Spleen (tissue), 11 donors: ENCODE measurements around the gene ACYP2. TPM values are rescaled to one million over a fixed set of nuclear protein-coding genes. Genes with fewer than 3 reads are reported as not detected.
"Not testable (repeated sequence)": the region's sequence is repeated elsewhere in the genome, so short reads cannot be mapped to it uniquely, and the experiment has no call there.

Experiments used
- DNase-seq: peaks from one replicate; pipeline ENCODE4 v3.0.0-alpha.2; 2020
- H3K27ac ChIP-seq, 8 donors: fragments of 200-600 bp; sonication (generic) in 7 of 8; 1 replicate in 4 of 8; 2 replicates in 4 of 8; pipeline versions ENCODE4 v1.5.0 to v1.8.0; 2016 to 2021; ENCODE audit warnings: inconsistent platforms in 4 of 8, mild to moderate bottlenecking in 4 of 8, moderate library complexity in 1 of 8
- H3K27me3 ChIP-seq, 7 donors: fragments of 200-600 bp; sonication (generic) in 6 of 7; replicated peaks in 1 of 7; 1 replicate in 4 of 7; 2 replicates in 3 of 7; pipeline versions ENCODE4 v1.5.0 to v1.8.0; 2016 to 2021; ENCODE audit warnings: inconsistent platforms in 3 of 7, mild to moderate bottlenecking in 1 of 7
- H3K36me3 ChIP-seq, 6 donors: fragments of 200-600 bp; sonication (generic) in 5 of 6; 1 replicate in 4 of 6; 2 replicates in 2 of 6; pipeline versions ENCODE4 v1.5.0 to v1.8.0; 2016 to 2021; ENCODE audit warnings: inconsistent platforms in 2 of 6
- H3K4me1 ChIP-seq, 6 donors: fragments of 200-600 bp; sonication (generic) in 5 of 6; 1 replicate in 3 of 6; 2 replicates in 3 of 6; pipeline versions ENCODE4 v1.5.0 to v1.8.0; 2016 to 2021; ENCODE audit warnings: inconsistent platforms in 3 of 6
- H3K4me3 ChIP-seq, 8 donors: fragments of 200-600 bp; sonication (generic) in 7 of 8; 1 replicate in 4 of 8; 2 replicates in 4 of 8; pipeline versions ENCODE4 v1.5.0 to v1.8.0; 2016 to 2021; ENCODE audit warnings: inconsistent platforms in 4 of 8, mild to moderate bottlenecking in 4 of 8, moderate library complexity in 2 of 8
- H3K9me3 ChIP-seq, 8 donors: fragments of 200-600 bp; sonication (generic) in 7 of 8; 1 replicate in 4 of 8; 2 replicates in 4 of 8; pipeline versions ENCODE4 v1.5.0 to v1.8.0; 2016 to 2021; ENCODE audit warnings: inconsistent platforms in 4 of 8
- POLR2A ChIP-seq, 3 donors: fragments of 450-650 bp; IDR thresholded peaks; one replicate each; pipeline ENCODE4 v1.5.1; 2017; ENCODE audit warnings: antibody characterized with exemption in 3 of 3, mild to moderate bottlenecking in 1 of 3
- POLR2AphosphoS5 ChIP-seq, 3 donors: sonication (generic); formaldehyde crosslinking; IDR thresholded peaks; one replicate each; pipeline ENCODE4 v1.5.1; 2017; ENCODE audit warnings: antibody characterized with exemption in 3 of 3
- WGBS, 5 donors: extraction: QIAGEN DNeasy Blood & Tissue Kit in 3 of 5; methylation state at CpG; one replicate each; pipeline versions ENCODE4 v1.1.5 to v1.1.7; 2013 to 2018; 5-methylcytosine and 5-hydroxymethylcytosine counted together
- intact Hi-C: fragments of 100-400 bp; cut with DNase I; formaldehyde crosslinking; loops from one replicate; pipeline ENCODE4 v1.15.0; 2023; ENCODE audit warnings: low total_unique reads
- polyA plus RNA-seq, 3 donors: library from polyadenylated mRNA; stranded (reverse); fragments of 200-250 nt; gene quantifications; one replicate each; pipeline ENCODE4 v1.2.1, GENCODE V29; 2013
- total RNA-seq, 7 donors: library from RNA; depleted of rRNA in 3 of 7; stranded (reverse); fragments of >200 nt in 3 of 7; fragmentation: NEBNext Ultra II Directional in 4 of 7; extraction: Animal tissue kit (Norgen Biotek cat#: 25700) in 4 of 7; gene quantifications; one replicate each; pipeline versions ENCODE4 v1.1.0 to v1.2.1, GENCODE V29; 2016 to 2021
- TF ChIP-seq, protein P1 (sequence below), 11 experiments: fragments of 200-600 bp in 7 of 11; fragments of 450-650 bp in 4 of 11; sonication (generic) in 4 of 11; IDR thresholded peaks in 8 of 11; conservative IDR thresholded peaks in 3 of 11; 1 replicate in 7 of 11; 2 replicates in 4 of 11; pipeline versions ENCODE4 v1.4.0 to v1.8.0; 2016 to 2021; ENCODE audit warnings: antibody characterized with exemption in 11 of 11, inconsistent platforms in 4 of 11, mild to moderate bottlenecking in 1 of 11
- donor health status: healthy with polysubstance abuse.
- donor health status: DM: no; HTN: no; CAD: no; lungs with moderate emphysema.
- donor health status: DM: no; HTN: no; CAD: no.
- donor health status: Bipolar disorder and iron deficiency.
- donor health status: healthy.
- donor health status: DM: no; HTN: no; CAD: no.
- donor health status: DM: yes; HTN: yes; CAD: no.

The ACYP2 gene
- total and polyA plus RNA-seq, 10 donors: 14.6 to 32.3 (median 21.7) TPM

GRCh38 chr2:54310961-54311360 is 195.5 kb downstream of the ACYP2 start:
- intact Hi-C loops: no loop called here
- no peaks in the 10 kb centered on the region for H3K9me3 ChIP-seq
- DNase-seq: no peak
- H3K4me3 ChIP-seq: no peak overlapping the region
- H3K27me3 ChIP-seq: no peaks in the 10 kb centered on the region
- no peaks in the 10 kb centered on the region for H3K4me1 ChIP-seq
- WGBS, 5 donors: 12 to 20% (median 19%) methylated on average over 2 of the region's 2 CpGs
- no peak overlapping the region for H3K27ac ChIP-seq
- H3K36me3 ChIP-seq: no peaks in the 10 kb centered on the region
- TF ChIP-seq, protein P1, sequence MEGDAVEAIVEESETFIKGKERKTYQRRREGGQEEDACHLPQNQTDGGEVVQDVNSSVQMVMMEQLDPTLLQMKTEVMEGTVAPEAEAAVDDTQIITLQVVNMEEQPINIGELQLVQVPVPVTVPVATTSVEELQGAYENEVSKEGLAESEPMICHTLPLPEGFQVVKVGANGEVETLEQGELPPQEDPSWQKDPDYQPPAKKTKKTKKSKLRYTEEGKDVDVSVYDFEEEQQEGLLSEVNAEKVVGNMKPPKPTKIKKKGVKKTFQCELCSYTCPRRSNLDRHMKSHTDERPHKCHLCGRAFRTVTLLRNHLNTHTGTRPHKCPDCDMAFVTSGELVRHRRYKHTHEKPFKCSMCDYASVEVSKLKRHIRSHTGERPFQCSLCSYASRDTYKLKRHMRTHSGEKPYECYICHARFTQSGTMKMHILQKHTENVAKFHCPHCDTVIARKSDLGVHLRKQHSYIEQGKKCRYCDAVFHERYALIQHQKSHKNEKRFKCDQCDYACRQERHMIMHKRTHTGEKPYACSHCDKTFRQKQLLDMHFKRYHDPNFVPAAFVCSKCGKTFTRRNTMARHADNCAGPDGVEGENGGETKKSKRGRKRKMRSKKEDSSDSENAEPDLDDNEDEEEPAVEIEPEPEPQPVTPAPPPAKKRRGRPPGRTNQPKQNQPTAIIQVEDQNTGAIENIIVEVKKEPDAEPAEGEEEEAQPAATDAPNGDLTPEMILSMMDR (IDR thresholded peaks at IDR 0.05 in 8 of 11, conservative IDR thresholded peaks at IDR 0.05 in 3 of 11): no peak
- no peak for TF ChIP-seq POLR2AphosphoS5 (IDR thresholded peaks at IDR 0.05)
- no peak for TF ChIP-seq POLR2A (IDR thresholded peaks at IDR 0.05)

DNA sequence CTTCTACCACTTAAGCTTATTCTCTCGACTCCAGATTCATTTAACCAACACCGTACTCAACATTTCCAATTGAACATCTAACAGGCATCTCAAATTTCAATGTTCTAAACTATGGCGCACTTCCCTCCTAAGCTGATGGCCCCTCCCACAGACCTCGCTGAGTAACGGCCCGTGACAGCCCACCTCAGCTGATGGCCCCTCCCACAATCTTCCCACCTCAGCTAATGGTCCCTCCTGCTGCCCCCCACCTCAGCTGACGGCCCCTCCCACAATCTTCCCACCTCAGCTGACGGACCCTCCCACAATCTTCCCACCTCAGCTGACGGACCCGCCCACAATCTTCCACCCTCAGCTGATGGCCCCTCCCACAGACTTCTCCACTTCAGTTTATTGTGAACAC is 197.7 kb downstream of the ACYP2 start:
- H3K9me3 ChIP-seq: no peaks in the 10 kb centered on the region
- intact Hi-C loops: no loop called here
- H3K27ac ChIP-seq: no peak overlapping the region
- no peaks in the 10 kb centered on the region for H3K27me3 ChIP-seq
- H3K4me1 ChIP-seq: no peaks in the 10 kb centered on the region
- H3K4me3 ChIP-seq: no peak overlapping the region
- no peaks in the 10 kb centered on the region for H3K36me3 ChIP-seq
- TF ChIP-seq POLR2A (IDR thresholded peaks at IDR 0.05): no peak
- TF ChIP-seq POLR2AphosphoS5 (IDR thresholded peaks at IDR 0.05): no peak
- TF ChIP-seq, protein P1 (IDR thresholded peaks at IDR 0.05 in 8 of 11, conservative IDR thresholded peaks at IDR 0.05 in 3 of 11): no peak
- WGBS, 5 donors: 82 to 94% (median 92%) methylated on average over 10 of the region's 10 CpGs
- peak; percentile 48 for DNase-seq

DNA sequence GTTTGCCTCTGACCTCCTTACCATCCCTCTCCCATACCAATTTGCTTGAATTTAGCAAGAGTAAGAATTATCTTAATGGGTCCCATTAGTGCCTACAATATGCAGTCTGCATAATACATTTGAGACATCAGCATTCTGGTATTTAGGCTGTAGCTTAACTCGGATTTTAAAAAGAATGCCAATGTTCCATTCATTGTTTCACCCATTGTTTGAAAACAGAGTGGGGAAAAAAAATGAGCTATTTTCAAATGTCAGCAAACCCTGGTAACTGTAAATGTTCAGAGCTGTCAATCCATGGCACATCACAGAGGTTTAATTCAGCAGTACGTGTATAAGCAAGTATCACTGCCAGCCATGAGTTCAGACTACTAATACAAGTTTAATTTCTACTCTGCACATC is 202.6 kb downstream of the ACYP2 start:
- TF ChIP-seq POLR2A (IDR thresholded peaks at IDR 0.05) (no peak), POLR2AphosphoS5 (IDR thresholded peaks at IDR 0.05) (no peak)
- TF ChIP-seq, protein P1 (IDR thresholded peaks at IDR 0.05 in 8 of 11, conservative IDR thresholded peaks at IDR 0.05 in 3 of 11): no peak
- H3K27me3 ChIP-seq: no peaks in the 10 kb centered on the region
- H3K27ac ChIP-seq: no peak overlapping the region
- H3K36me3 ChIP-seq: no peaks in the 10 kb centered on the region
- 68 to 88% (median 78%) methylated on average over 2 of the region's 2 CpGs for WGBS, 5 donors
- no peaks in the 10 kb centered on the region for H3K4me1 ChIP-seq
- no peak overlapping the region for H3K4me3 ChIP-seq
- intact Hi-C loops: no loop called here
- no peaks in the 10 kb centered on the region for H3K9me3 ChIP-seq
- DNase-seq: no peak

DNA sequence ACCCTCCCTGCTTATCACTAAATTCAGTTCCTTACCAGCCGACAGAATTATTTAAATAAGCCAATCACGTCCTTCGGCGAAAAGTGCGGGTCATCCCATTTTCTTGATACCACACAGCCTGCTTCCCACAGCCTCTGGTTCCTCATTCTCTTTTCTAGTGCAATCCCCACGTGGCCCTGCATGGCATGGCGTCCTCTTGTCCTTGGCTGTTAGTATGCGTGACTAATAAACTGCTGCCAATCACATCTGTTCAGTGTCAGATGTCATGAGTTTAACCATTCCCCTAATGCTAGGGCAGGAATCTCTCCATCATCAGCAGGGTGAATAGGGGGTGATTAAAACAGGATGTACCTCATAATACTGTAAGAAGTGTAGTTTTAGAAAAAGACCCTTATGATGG is 203.4 kb downstream of the ACYP2 start:
- intact Hi-C loops: no loop called here
- 70 to 83% (median 76%) methylated on average over 8 of the region's 8 CpGs for WGBS, 5 donors

DNA sequence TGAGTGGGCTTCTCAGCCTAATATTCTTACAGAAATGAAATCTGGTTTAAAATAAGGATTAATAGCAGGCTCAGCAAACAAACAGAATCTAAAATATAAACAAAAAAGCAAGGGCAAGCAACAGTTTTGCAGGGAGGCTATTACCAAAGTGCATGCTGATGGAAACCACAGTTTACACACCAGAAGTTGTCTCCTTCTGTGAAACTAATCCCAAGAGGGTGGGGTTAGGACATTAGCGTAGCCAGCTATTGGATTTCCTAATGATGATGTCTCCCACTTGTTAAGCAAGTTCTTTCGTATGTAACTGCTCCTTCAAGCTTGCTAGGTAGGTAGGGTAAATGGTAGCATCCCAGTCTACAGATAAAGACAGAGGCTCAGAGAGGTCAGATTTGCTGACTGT is 205.6 kb downstream of the ACYP2 start:
- H3K27me3 ChIP-seq: no peaks in the 10 kb centered on the region
- H3K4me3 ChIP-seq: no peak overlapping the region
- no peak overlapping the region for H3K27ac ChIP-seq
- no peak for TF ChIP-seq POLR2A (IDR thresholded peaks at IDR 0.05)
- no peak for TF ChIP-seq POLR2AphosphoS5 (IDR thresholded peaks at IDR 0.05)
- TF ChIP-seq, protein P1 (IDR thresholded peaks at IDR 0.05 in 8 of 11, conservative IDR thresholded peaks at IDR 0.05 in 3 of 11): no peak
- H3K36me3 ChIP-seq: no peaks in the 10 kb centered on the region
- no peaks in the 10 kb centered on the region for H3K4me1 ChIP-seq
- DNase-seq: no peak
- H3K9me3 ChIP-seq: peaks cover 0 to 19% (median 11%) of the 10 kb centered on the region in 8 donors
- 71 to 84% (median 79%) methylated on average over 2 of the region's 2 CpGs for WGBS, 5 donors
- intact Hi-C loops: no loop called here

More for the DNA sequence above, 203.4 kb downstream of the ACYP2 start:
- Histone ChIP-seq H3K4me1 (no peaks in the 10 kb centered on the region), H3K4me3 (no peak overlapping the region), H3K27ac (no peak overlapping the region), H3K27me3 (no peaks in the 10 kb centered on the region), H3K9me3 (no peaks in the 10 kb centered on the region), H3K36me3 (no peaks in the 10 kb centered on the region)
- DNase-seq: no peak
- TF ChIP-seq POLR2A (IDR thresholded peaks at IDR 0.05): no peak

GRCh38 chr2:54324517-54324916 is 209.1 kb downstream of the ACYP2 start:
- H3K27me3 ChIP-seq, H3K4me1 ChIP-seq, H3K4me3 ChIP-seq, DNase-seq, H3K36me3 ChIP-seq, H3K27ac ChIP-seq, intact Hi-C loops: not testable (repeated sequence)
- peaks cover 0 to 19% (median 11%) of the 10 kb centered on the region in 8 donors for H3K9me3 ChIP-seq
- WGBS, 5 donors: 84 to 93% (median 90%) methylated on average over 2 of the region's 2 CpGs
